HG03457 (cell line): Measurements from ENCODE around the gene ANKFY1.

ENCODE experiments used
- ATAC-seq: cut with Tn5 transposase; IDR thresholded peaks from one replicate; pipeline ENCODE4 v1.9.1; 2021; ENCODE audit warnings: moderate number of reproducible peaks; ENCODE audit not compliant: unreplicated experiment

ANKFY1 gene

GRCh38 chr17:4135489-4135888 lies 128.3 kb downstream of the ANKFY1 start:
- ATAC-seq: no peak

DNA sequence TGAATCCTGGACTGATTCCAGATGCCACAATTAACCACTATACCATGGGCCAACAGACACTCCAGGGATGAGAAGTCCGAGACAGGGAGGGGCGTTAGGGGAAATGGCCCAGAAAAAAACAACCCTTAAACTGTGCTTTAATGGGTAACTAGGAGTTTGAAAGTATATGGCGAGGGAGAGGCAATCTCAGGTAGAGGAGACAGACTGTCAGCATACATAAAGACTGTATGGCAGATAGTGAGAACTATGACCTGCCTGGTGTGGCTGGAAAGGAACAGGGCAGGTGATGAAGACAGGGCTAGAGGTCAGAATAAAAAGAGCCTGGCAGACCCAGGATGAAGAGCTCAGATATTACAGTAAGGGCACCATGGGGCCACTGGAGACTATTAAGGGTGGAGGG lies 129.1 kb downstream of the ANKFY1 start:
- no peak for ATAC-seq

DNA sequence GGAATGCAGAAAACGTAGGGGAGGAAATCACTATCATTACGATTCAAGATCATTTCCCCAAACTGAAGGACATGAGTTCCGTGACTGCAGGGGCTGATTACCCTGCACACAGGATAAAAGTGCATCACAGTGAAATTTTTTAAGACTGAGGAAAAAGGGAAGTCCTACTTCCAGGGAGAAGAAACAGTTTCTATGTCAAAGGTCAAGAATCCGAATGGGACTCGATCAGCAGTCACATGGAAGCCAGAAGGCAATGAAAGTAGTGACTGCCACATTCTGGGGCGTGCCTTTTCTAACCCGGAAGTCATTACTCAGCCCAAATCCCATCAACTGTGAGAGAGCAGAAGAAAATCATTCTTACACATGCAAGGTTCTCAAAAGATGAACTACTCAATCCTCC lies 133.1 kb downstream of the ANKFY1 start:
- no peak for ATAC-seq

- ATAC-seq: no peak
These were observed 136.2 kb downstream of the ANKFY1 start for GRCh38 chr17:4127555-4127954.

- no peak for ATAC-seq
These were observed 138.2 kb downstream of the ANKFY1 start for GRCh38 chr17:4125552-4125951.

DNA sequence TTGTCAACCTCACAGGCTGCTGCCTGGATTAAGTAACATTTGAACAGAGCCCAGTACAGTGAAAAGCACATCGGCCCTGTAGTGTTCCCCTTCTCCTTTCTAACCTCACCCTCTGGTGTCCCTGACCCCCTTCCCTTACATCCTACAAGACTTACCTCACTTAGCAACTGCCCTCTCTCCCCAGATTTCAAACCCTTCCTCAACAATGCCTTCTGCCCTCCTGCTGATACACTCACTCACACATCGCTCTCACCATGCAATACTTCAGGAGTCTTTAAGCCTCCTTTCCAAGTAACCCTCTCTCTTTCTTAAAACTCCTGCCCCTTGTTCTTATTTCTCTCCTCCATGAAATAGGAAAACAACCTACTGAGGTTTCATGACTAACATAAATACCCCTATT lies 138.8 kb downstream of the ANKFY1 start:
- no peak for ATAC-seq

- ATAC-seq: no peak
These were observed 143.4 kb downstream of the ANKFY1 start for GRCh38 chr17:4120332-4120731.

DNA sequence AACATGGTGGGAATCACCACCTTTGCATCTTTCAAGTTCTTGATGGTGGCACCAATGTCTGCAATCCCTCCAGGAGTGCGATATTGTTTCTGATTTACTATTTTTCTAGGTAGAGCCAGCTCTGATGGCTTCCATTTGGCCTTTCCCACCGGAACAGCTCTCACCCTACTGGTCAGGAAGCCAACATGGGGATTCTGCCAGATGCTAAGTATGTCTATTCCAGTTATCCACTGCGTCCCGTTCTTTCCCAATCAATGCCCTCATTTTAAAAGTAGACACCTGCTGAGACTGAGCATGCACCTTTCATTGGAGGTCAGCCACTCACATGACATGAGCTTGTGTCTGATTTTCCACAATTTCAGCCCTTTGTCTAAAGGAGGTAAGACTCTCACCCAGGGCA lies 144.5 kb downstream of the ANKFY1 start:
- ATAC-seq: no peak

DNA sequence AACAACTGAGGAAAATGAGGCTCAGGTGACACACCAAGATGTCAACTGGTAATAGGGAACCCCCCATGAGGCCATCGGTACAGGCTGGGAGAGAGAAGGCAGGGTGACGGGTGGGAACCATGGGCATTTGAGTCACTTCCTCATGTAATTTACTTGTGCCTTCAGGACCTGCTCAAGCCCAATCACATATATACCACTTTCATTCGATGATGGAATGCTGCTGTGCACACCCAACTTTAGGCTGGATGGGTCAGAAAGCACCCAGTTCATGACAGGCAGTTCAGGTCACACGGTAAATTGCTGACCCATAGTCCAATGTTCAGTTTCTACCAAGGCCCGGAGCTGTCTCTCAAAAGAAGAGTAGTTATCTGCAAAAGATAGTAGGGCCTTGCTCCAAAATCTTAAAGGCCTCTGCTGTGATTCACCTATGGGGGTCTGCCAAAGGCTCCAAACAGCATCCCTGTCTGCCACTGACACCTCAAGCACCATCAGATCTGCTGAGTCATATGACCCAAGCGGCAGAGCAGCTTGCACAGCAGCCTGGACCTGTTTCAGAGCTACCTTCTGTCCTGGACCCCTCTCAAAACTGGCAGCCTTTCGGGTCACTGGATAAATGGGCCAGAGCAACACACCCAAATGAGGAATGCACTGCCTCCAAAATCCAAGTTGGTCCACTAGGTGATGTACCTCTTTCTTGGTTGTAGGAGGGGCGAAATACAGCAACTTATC lies 145.6 kb downstream of the ANKFY1 start:
- no peak for ATAC-seq

DNA sequence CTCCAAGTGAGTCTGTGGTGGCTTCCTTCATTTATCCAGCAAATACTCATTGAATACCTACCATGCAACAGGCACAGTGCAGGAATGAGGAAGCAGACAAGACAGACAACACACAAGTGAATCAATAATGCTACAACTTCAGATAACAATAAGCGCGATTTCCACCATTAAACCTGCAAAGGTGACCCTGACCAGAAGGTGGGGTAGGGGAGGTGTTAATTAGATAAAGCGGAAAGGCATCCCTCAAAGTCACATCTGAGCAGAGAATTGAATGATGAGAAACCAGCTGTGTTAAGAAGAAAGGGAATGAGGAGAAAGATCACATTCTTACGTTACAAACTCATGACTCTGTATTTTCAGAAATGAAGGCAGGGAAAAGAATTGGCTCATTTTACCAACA lies 147.3 kb downstream of the ANKFY1 start:
- ATAC-seq: no peak
